HG02870 (cell line): ENCODE measurements around the gene CKAP2L.
A peak's percentile ranks its signal among the peaks of the same experiment; 100 is the strongest.

Experiments used
- ATAC-seq: cut with Tn5 transposase; IDR thresholded peaks from one replicate; pipeline ENCODE4 v1.9.1; 2021; ENCODE audit warnings: mild to moderate bottlenecking, moderate library complexity; ENCODE audit not compliant: unreplicated experiment

Gene CKAP2L

GRCh38 chr2:112765251-112765650 lies 842 bp upstream of the CKAP2L start:
- ATAC-seq, result no peak

- no peak for ATAC-seq
These were observed 2.1 kb downstream of the CKAP2L start for GRCh38 chr2:112762276-112762675.

GRCh38 chr2:112760149-112760548 lies 4.3 kb downstream of the CKAP2L start:
- no peak for ATAC-seq

- ATAC-seq, result no peak
These were observed 5.7 kb downstream of the CKAP2L start for GRCh38 chr2:112758711-112759110.

- ATAC-seq, result no peak
These were observed 7.1 kb downstream of the CKAP2L start for GRCh38 chr2:112757265-112757664.

- no peak for ATAC-seq
These were observed 8.2 kb downstream of the CKAP2L start for GRCh38 chr2:112756207-112756606.

GRCh38 chr2:112755444-112755843 lies 9.0 kb downstream of the CKAP2L start:
- ATAC-seq, result no peak

GRCh38 chr2:112754564-112754963 lies 9.8 kb downstream of the CKAP2L start:
- ATAC-seq, result no peak

GRCh38 chr2:112752667-112753066 lies 11.7 kb downstream of the CKAP2L start:
- ATAC-seq, result no peak

- no peak for ATAC-seq
These were observed 12.8 kb downstream of the CKAP2L start for GRCh38 chr2:112751451-112752197.

- no peak for ATAC-seq
These were observed 13.9 kb downstream of the CKAP2L start for GRCh38 chr2:112750560-112750843.

- ATAC-seq, result peak; percentile 70
These were observed 14.5 kb downstream of the CKAP2L start for GRCh38 chr2:112749755-112750559.

- no peak for ATAC-seq
These were observed 23.9 kb downstream of the CKAP2L start for GRCh38 chr2:112740527-112740926.

GRCh38 chr2:112737542-112738232 lies 26.7 kb downstream of the CKAP2L start:
- ATAC-seq, result no peak

GRCh38 chr2:112733871-112734270 lies 30.5 kb downstream of the CKAP2L start:
- ATAC-seq, result no peak

- ATAC-seq, result no peak
These were observed 31.0 kb downstream of the CKAP2L start for GRCh38 chr2:112733456-112733855.

GRCh38 chr2:112731479-112731878 lies 32.9 kb downstream of the CKAP2L start:
- ATAC-seq, result no peak

- no peak for ATAC-seq
These were observed 33.6 kb downstream of the CKAP2L start for GRCh38 chr2:112730791-112731190.

- no peak for ATAC-seq
These were observed 34.2 kb downstream of the CKAP2L start for GRCh38 chr2:112730216-112730615.

- no peak for ATAC-seq
These were observed 35.8 kb downstream of the CKAP2L start for GRCh38 chr2:112728378-112729175.

- ATAC-seq, result no peak
These were observed 36.4 kb downstream of the CKAP2L start for GRCh38 chr2:112728029-112728362.
